OCI-LY7 (cell line): ENCODE results near the gene SECISBP2L.

Source experiments
- EZH2phosphoT487 ChIP-seq: fragments of 200-600 bp; sonication (generic); IDR thresholded peaks from 2 replicates; pipeline ENCODE4 v1.6.1; 2018; ENCODE audit warnings: low read depth, borderline replicate concordance, mild to moderate bottlenecking, mixed run types, antibody characterized with exemption, low read length, moderate library complexity, mixed read lengths
- TF ChIP-seq, protein P1 (sequence below): fragments of 200-600 bp; sonication (generic); conservative IDR thresholded peaks from 2 replicates; pipeline ENCODE4 v1.5.1; 2014; ENCODE audit warnings: mild to moderate bottlenecking, antibody characterized with exemption, low read length, moderate library complexity, mixed read lengths

DNA sequence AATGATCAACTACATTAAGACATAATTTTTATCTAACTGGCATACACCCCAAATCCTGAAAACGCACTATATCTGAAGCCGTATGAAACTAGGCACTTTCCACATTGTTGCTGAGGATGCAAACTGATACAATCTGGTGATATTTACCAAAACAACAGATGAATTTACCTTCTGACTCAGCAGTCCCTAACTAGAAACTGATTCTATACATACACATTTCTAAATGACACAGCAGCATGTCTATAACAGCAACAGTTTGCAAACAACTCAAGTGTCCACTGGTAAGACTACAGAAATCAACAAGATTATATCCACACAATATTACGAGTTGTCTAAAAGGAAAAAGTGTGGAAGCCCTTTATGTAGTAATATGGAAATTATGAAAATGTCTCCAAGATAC is 22.9 kb downstream of the SECISBP2L start:
- TF ChIP-seq, protein P1, sequence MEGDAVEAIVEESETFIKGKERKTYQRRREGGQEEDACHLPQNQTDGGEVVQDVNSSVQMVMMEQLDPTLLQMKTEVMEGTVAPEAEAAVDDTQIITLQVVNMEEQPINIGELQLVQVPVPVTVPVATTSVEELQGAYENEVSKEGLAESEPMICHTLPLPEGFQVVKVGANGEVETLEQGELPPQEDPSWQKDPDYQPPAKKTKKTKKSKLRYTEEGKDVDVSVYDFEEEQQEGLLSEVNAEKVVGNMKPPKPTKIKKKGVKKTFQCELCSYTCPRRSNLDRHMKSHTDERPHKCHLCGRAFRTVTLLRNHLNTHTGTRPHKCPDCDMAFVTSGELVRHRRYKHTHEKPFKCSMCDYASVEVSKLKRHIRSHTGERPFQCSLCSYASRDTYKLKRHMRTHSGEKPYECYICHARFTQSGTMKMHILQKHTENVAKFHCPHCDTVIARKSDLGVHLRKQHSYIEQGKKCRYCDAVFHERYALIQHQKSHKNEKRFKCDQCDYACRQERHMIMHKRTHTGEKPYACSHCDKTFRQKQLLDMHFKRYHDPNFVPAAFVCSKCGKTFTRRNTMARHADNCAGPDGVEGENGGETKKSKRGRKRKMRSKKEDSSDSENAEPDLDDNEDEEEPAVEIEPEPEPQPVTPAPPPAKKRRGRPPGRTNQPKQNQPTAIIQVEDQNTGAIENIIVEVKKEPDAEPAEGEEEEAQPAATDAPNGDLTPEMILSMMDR = no peak
- TF ChIP-seq EZH2phosphoT487 = no peak
